GM12873 (cell line): Measurements from ENCODE around the gene ILRUN.

Experiments
- TF ChIP-seq, protein P1 (sequence below): IDR thresholded peaks from 2 replicates; pipeline ENCODE4 v1.5.1; 2012; ENCODE audit warnings: low read depth, mild to moderate bottlenecking, moderate library complexity, low read length, control low read depth; ENCODE audit not compliant: insufficient read depth; ENCODE audit errors: missing control alignments

Gene ILRUN

DNA sequence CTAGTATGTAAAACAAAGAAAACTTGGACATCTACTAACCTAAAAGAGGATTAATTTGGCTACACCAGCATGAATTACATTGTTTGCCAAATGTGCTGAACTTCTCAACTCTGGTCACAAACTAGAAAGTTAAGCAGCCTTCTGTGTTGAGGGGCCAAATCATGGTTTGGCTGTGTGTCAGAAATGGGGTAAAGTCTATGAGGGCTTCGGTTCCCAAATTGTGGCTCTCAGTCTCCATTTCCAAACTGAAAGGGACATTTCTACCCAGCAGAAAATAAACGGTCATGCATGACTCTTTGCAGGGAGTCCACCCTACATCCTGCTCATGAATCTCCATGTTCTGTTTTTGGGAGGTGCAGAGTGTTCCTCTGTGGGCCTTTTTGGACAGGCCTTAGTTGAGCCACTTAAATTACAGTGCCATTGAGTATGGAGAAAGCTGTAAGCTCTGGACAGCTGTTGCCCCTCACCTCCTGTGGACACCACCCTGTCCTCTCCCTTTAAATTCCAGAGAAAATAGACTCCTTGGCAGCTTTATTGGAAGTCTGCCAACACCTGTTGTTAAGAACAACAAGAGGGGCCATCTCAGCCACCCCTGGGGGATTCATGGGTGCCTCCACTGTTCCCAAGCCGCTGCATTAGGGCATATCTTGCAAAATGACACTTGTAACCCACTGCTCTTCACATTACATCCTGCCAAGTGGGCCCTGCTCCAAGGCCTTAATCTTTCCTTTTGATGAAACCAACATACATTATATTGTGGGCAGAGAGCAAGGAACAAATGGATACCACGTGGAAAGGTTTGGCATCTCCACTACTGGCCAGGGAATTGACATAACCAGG lies 33.3 kb upstream of the ILRUN start:
- TF ChIP-seq, protein P1, sequence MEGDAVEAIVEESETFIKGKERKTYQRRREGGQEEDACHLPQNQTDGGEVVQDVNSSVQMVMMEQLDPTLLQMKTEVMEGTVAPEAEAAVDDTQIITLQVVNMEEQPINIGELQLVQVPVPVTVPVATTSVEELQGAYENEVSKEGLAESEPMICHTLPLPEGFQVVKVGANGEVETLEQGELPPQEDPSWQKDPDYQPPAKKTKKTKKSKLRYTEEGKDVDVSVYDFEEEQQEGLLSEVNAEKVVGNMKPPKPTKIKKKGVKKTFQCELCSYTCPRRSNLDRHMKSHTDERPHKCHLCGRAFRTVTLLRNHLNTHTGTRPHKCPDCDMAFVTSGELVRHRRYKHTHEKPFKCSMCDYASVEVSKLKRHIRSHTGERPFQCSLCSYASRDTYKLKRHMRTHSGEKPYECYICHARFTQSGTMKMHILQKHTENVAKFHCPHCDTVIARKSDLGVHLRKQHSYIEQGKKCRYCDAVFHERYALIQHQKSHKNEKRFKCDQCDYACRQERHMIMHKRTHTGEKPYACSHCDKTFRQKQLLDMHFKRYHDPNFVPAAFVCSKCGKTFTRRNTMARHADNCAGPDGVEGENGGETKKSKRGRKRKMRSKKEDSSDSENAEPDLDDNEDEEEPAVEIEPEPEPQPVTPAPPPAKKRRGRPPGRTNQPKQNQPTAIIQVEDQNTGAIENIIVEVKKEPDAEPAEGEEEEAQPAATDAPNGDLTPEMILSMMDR: no peak

- TF ChIP-seq, protein P1: no peak
These were observed 29.5 kb upstream of the ILRUN start for GRCh38 chr6:34726055-34726454.

DNA sequence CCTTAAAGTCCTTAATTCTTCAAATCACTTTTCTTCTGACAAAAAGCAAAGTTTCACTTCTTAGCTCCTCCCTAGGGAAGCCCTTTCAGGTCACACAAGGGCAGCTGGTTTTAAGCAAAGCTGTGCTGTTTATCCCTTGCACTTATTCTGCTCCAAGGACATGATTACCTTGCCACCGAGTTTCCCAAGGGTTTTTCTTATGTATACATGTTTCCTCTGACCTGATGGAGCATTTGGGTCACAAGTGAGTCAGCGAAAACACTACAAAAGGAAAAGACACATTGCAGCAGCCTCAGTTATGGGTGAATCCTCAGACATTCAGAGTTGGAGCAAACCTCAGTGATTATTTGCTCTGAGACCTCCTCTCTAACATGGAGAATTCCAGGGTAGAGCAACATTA lies 26.6 kb upstream of the ILRUN start:
- TF ChIP-seq, protein P1: no peak

- TF ChIP-seq, protein P1: no peak
These were observed 25.9 kb upstream of the ILRUN start for GRCh38 chr6:34722451-34722850.

GRCh38 chr6:34718976-34719375 lies 22.4 kb upstream of the ILRUN start:
- TF ChIP-seq, protein P1: no peak

- TF ChIP-seq, protein P1: no peak
These were observed 20.9 kb upstream of the ILRUN start for GRCh38 chr6:34717466-34717865.

DNA sequence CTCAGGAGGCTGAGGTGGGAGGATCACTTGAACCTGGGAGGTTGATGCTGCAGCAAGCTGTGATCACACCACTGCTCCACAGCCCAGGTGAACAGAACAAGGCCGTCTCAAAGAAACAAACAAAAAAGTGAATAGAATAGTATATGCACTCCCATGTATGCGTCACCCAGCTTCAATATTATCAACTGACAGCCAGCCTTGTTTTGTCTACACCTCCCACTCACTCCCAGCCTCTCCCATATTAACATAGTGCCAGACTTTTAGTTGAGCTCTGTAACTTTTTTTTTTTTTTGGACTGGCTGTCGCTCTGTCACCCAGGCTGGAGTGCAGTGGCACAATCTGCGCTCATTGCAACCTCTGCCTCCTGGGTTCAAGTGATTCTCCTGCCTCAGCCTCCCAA lies 18.1 kb upstream of the ILRUN start:
- TF ChIP-seq, protein P1: no peak
